ENCODE measurements around the gene AKR1D1.

The AKR1D1 gene

DNA sequence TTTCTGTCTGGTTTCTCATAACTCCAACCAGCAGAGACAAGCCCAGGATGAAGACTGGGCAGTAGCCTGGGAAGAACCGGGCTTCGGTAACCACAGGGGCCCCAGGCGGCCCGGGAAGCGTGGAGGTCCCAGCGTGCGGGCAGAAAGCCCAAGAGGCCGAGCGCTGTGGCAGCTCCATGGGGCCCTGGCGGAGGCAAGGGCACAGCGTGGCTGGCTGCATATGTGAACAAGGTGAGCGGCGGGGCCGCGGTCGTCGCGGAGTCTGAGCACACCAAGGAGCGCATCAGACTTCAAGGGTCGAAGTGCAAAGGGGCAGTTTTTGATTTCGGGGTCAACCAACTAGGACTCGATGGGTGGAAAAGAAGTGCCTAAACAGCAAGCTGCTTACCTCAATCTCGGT, 45.9 kb downstream of the AKR1D1 start:
- H3K4me3 ChIP-seq (ENCODE audit: low read depth, low read length): no peak overlapping the region
- TF ChIP-seq, protein P1, sequence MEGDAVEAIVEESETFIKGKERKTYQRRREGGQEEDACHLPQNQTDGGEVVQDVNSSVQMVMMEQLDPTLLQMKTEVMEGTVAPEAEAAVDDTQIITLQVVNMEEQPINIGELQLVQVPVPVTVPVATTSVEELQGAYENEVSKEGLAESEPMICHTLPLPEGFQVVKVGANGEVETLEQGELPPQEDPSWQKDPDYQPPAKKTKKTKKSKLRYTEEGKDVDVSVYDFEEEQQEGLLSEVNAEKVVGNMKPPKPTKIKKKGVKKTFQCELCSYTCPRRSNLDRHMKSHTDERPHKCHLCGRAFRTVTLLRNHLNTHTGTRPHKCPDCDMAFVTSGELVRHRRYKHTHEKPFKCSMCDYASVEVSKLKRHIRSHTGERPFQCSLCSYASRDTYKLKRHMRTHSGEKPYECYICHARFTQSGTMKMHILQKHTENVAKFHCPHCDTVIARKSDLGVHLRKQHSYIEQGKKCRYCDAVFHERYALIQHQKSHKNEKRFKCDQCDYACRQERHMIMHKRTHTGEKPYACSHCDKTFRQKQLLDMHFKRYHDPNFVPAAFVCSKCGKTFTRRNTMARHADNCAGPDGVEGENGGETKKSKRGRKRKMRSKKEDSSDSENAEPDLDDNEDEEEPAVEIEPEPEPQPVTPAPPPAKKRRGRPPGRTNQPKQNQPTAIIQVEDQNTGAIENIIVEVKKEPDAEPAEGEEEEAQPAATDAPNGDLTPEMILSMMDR (IDR thresholded peaks at IDR 0.05; ENCODE audit: borderline replicate concordance, insufficient read depth, low read depth, low read length): no peak

DNA sequence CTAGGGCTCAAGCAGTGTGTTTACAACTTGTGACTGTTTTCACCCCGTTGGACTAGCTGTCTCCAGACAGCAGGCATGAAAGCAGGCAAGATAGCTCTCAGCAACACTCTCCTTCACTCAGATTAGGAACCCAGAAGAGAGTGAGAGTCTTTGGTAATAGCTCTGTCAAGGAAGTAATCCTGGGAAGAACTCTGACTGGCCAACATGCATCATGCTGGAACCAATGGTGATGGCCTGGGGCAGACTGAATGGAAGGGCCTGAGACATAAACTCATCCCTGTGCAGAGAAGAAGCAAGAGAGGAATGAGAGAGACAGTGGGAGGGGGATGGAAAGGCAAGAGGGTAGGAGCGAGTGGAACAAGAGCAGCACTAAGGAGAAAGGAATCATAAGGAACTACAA, 48.9 kb downstream of the AKR1D1 start:
- H3K4me3 ChIP-seq (ENCODE audit: low read depth, low read length): no peak overlapping the region
- TF ChIP-seq, protein P1 (IDR thresholded peaks at IDR 0.05; ENCODE audit: borderline replicate concordance, insufficient read depth, low read depth, low read length): no peak

DNA sequence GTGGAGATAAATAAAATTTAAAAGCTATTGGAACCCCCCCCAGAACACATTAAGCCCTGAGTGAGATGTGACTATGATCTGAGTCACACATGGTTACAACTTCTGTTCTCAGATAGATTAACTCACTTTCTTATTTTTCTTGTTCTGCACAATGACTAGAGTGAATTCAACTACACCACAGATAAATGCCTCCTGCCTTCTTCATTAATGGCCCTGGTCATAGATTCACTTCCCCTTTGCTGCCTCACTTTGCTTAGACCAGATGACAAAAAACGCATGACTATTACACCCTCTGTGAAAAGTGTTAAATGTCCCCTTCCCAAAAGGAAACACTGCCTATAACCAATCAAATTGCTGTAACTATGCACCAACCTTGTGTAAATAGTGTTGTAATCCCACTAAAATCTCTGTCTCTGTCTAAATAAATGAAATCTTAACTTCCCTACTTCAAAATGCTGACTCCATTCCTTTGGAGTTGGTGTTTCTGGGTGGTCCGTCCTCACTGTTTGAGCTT, 49.4 kb downstream of the AKR1D1 start:
- TF ChIP-seq, protein P1 (IDR thresholded peaks at IDR 0.05; ENCODE audit: borderline replicate concordance, insufficient read depth, low read depth, low read length): no peak
- no peak overlapping the region for H3K4me3 ChIP-seq (ENCODE audit: low read depth, low read length)

DNA sequence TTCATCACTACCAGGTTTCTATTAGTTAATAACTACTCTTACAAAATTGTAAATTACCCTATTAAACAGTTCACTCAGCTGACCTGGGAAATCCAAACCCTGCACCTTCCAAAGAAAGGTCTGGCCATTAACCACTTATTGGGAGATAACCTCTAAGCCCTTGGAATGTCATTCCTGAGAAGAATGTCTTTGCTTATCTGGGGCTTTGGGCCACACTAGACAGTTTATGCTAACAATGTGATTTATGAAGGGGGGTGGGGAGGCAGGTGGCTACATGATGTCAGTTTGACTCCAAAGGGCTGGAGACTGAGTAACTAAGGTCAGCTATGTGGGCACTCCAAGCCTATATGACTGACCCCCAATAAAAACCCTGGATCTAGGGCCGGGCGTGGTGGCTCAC, 50.7 kb downstream of the AKR1D1 start:
- H3K4me3 ChIP-seq (ENCODE audit: low read depth, low read length): no peak overlapping the region

DNA sequence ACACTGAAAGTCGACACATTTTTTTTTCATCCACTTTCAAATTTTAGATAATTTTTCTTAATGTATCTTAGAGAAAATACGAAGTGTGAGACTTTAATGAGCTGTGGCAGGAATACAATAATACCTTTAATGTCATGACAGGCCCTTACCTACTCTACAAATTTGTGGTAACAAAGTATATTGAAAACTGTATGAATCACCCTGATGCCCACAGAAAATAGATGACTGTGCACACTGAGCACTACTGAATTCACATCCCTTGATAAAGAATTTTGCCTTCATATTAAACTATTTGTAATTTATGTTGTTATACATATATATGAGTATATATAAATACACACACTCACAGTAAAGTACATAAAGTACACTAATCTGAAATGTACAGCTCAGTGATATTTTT, 51.7 kb downstream of the AKR1D1 start:
- H3K4me3 ChIP-seq (ENCODE audit: low read depth, low read length): no peak overlapping the region
- TF ChIP-seq, protein P1 (IDR thresholded peaks at IDR 0.05; ENCODE audit: borderline replicate concordance, insufficient read depth, low read depth, low read length): no peak

More for the DNA sequence above, 50.7 kb downstream of the AKR1D1 start:
- TF ChIP-seq, protein P1 (IDR thresholded peaks at IDR 0.05; ENCODE audit: borderline replicate concordance, insufficient read depth, low read depth, low read length): no peak

DNA sequence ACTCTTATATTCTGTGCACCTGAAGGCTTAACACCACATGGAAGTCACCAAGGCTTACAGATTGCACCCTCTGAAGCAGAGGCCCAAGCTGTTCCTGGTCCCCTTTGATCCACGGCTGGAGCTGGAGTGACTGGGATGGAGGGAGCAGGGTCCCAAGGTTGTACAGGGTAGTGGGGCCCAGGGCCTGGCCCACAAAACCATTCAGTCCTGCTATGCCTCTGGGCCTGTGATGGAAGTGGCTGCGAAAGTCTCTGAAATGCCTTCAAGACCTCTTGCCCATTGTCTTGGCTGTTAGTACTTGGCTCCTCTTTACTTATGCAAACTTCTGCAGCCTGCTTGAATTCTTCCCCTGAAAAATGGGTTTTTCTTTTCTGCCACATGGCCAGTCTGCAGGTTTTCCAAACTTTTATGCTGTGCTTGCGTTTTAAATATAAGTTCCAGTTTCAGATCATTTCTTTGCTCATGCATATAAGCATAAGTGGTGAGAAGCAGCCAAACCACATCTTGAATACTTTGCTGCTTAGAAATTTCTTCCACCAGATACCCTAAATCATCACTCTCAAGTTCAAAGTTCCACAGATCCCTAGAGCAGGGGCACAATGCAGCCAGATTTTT, 53.4 kb downstream of the AKR1D1 start:
- TF ChIP-seq, protein P1 (IDR thresholded peaks at IDR 0.05; ENCODE audit: borderline replicate concordance, insufficient read depth, low read depth, low read length): no peak
- H3K4me3 ChIP-seq (ENCODE audit: low read depth, low read length): no peak overlapping the region

DNA sequence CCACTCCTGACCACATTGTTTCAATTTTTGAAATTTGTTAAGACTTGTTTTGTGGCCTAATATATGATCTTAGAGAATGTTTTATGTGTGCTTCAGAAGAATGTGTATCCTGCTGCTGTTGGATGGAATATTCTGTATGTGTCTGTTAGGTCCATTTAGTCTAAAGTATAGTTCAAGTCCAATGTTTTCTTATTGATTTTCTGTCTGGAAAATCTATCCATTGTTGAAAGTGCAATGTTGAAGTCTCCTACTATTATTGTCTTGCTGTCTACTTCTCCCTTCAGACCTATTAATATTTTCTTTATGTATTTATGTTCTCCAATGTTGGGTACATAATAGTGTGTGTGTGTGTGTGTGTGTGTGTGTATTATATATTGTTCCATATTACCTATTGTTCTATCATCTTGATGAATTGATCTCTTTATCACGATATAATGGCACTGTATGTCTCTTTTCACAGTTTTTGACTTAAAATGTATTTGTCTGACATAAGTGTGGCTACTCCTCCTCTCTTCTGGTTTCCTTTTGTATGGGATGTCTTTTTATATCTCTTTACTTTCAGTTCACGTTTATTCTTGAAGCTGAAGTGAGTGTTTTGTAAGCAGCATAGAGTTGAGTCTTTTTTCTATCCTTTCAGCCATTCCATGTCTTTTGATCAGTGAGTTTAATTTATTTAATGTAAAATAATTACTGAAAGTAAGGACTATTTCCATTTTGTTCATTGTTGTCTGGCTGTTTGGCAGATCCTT, 61.3 kb downstream of the AKR1D1 start:
- no peak overlapping the region for H3K4me3 ChIP-seq (ENCODE audit: low read depth, low read length)
- TF ChIP-seq, protein P1 (IDR thresholded peaks at IDR 0.05; ENCODE audit: borderline replicate concordance, insufficient read depth, low read depth, low read length): no peak

All from GM12875 (cell line).